Activated CD8-positive, alpha-beta T cell treated with anti-CD3 and anti-CD28 coated beads for 36 hours (primary cell): ENCODE results near the gene EMC8. TPM values are rescaled to one million over a fixed set of nuclear protein-coding genes. Genes with fewer than 3 reads are reported as not detected.
"Not testable (repeated sequence)": the region's sequence is repeated elsewhere in the genome, so short reads cannot be mapped to it uniquely, and the experiment has no call there.

ENCODE experiments used
- ATAC-seq: fragments of 200-7000 bp; cut with Tn5 transposase; one replicate; pipeline ENCODE4 v1.10.0; 2021; ENCODE audit warnings: mild to moderate bottlenecking, moderate library complexity
- CTCF ChIA-PET: fragments of 350-600 bp; sonication (Branson Sonifier 250); formaldehyde crosslinking; loops from one replicate; lab custom pipeline; 2021; ENCODE audit warnings: antibody characterized with exemption; lab: Charles Lee
- POLR2A ChIA-PET: fragments of 350-600 bp; sonication (Branson Sonifier 250); formaldehyde crosslinking; loops from one replicate; lab custom pipeline; 2021; ENCODE audit warnings: antibody characterized with exemption; lab: Charles Lee
- DNase-seq: peaks from one replicate; pipeline ENCODE4 v3.0.0-alpha.2; 2020
- H3K27ac Mint-ChIP-seq: one replicate; pipeline ENCODE4 v1.8.0; 2021; ENCODE audit warnings: mild to moderate bottlenecking, mixed read lengths
- H3K27me3 Mint-ChIP-seq: one replicate; pipeline ENCODE4 v1.8.0; 2021; ENCODE audit warnings: mixed read lengths
- H3K36me3 Mint-ChIP-seq: one replicate; pipeline ENCODE4 v1.8.0; 2021; ENCODE audit warnings: low read depth, mixed read lengths
- H3K4me1 Mint-ChIP-seq: one replicate; pipeline ENCODE4 v1.8.0; 2021; ENCODE audit warnings: low read depth, mixed read lengths
- H3K4me3 Mint-ChIP-seq: one replicate; pipeline ENCODE4 v1.8.0; 2021; ENCODE audit warnings: mild to moderate bottlenecking, moderate library complexity, mixed read lengths
- H3K9me3 Mint-ChIP-seq: one replicate; pipeline ENCODE4 v1.8.0; 2021; ENCODE audit warnings: mixed read lengths
- CTCF ChIP-seq: fragments of 200-600 bp; IDR thresholded peaks from one replicate; pipeline ENCODE4 v1.8.0; 2022; ENCODE audit warnings: antibody characterized with exemption, mild to moderate bottlenecking
- intact Hi-C: fragments of 100-400 bp; cut with micrococcal nuclease; formaldehyde crosslinking; loops from one replicate; pipeline ENCODE4 v1.10.0; 2022
- total RNA-seq, 2 experiments: library from RNA; stranded (reverse); gene quantifications; one replicate each; pipeline ENCODE4 v1.2.3, GENCODE V29; 2021

Gene EMC8
- total RNA-seq, 2 experiments from 2014 or later, result 32.4 to 38.6 TPM

GRCh38 chr16:85838876-85839585 is 39.7 kb upstream of the EMC8 start:
- no peak for TF ChIP-seq CTCF
- intact Hi-C loops, result no loop called here
- ChIA-PET CTCF (interaction anchor here (1.1 to 1.5 kb wide), 3 partner anchors 17 to 20 kb away, joined by 3 to 4 read pairs (median 3); no protein-coding TSS in a partner anchor), POLR2A (no interaction called here)
- no peak overlapping the region for H3K27ac Mint-ChIP-seq
- no peaks in the 10 kb centered on the region for H3K4me1 Mint-ChIP-seq
- no peak overlapping the region for H3K4me3 Mint-ChIP-seq
- no peak for ATAC-seq
- no peak for DNase-seq
- no peaks in the 10 kb centered on the region for H3K9me3 Mint-ChIP-seq
- H3K36me3 Mint-ChIP-seq, result no peaks in the 10 kb centered on the region
- peaks cover 13% of the 10 kb centered on the region for H3K27me3 Mint-ChIP-seq

GRCh38 chr16:85838381-85838780 is 39.0 kb upstream of the EMC8 start:
- intact Hi-C loops, result no loop called here
- DNase-seq (no peak), ATAC-seq (no peak)
- Mint-ChIP-seq H3K9me3 (peaks cover 2% of the 10 kb centered on the region), H3K36me3 (no peaks in the 10 kb centered on the region), H3K4me3 (no peak overlapping the region), H3K4me1 (no peaks in the 10 kb centered on the region), H3K27ac (no peak overlapping the region), H3K27me3 (peaks cover 16% of the 10 kb centered on the region)
- no peak for TF ChIP-seq CTCF
- CTCF ChIA-PET, result interaction anchor here (1.1 to 1.5 kb wide), 3 partner anchors 17 to 19 kb away, joined by 3 to 4 read pairs (median 3); no protein-coding TSS in a partner anchor
- POLR2A ChIA-PET, result no interaction called here

GRCh38 chr16:85837654-85838053 is 38.3 kb upstream of the EMC8 start:
- H3K9me3 Mint-ChIP-seq, H3K36me3 Mint-ChIP-seq, ATAC-seq, intact Hi-C loops, H3K27ac Mint-ChIP-seq, H3K4me1 Mint-ChIP-seq, DNase-seq, H3K4me3 Mint-ChIP-seq: not testable (repeated sequence)
- peaks cover 24% of the 10 kb centered on the region for H3K27me3 Mint-ChIP-seq
- ChIA-PET POLR2A (interaction anchor here (0.5 kb wide), 1 partner anchor 9 kb away, joined by 3 read pairs; no protein-coding TSS in a partner anchor), CTCF (interaction anchor here (1.1 to 1.6 kb wide), 5 partner anchors 16 to 65 kb away, joined by 3 to 9 read pairs (median 3); no protein-coding TSS in a partner anchor)

GRCh38 chr16:85836706-85837582 is 37.6 kb upstream of the EMC8 start:
- no peaks in the 10 kb centered on the region for H3K36me3 Mint-ChIP-seq
- CTCF ChIA-PET, result interaction anchor here (1.1 to 1.6 kb wide), 5 partner anchors 11 to 66 kb away, joined by 3 to 9 read pairs (median 3); no protein-coding TSS in a partner anchor
- POLR2A ChIA-PET, result interaction anchor here (0.5 to 0.6 kb wide), 2 partner anchors 8 to 255 kb away, joined by 3 to 5 read pairs; no protein-coding TSS in a partner anchor
- H3K9me3 Mint-ChIP-seq, result peaks cover 2% of the 10 kb centered on the region
- H3K4me3 Mint-ChIP-seq, result no peak overlapping the region
- DNase-seq (no peak), ATAC-seq (no peak)
- TF ChIP-seq CTCF, result no peak
- peaks cover 27% of the 10 kb centered on the region for H3K27me3 Mint-ChIP-seq
- no peak overlapping the region for H3K27ac Mint-ChIP-seq
- intact Hi-C loops, result no loop called here
- H3K4me1 Mint-ChIP-seq, result no peaks in the 10 kb centered on the region

- CTCF ChIA-PET, result interaction anchor here (1.1 to 1.6 kb wide), 3 partner anchors 12 to 64 kb away, joined by 3 to 9 read pairs (median 3); no protein-coding TSS in a partner anchor
- peaks cover 34% of the 10 kb centered on the region for H3K27me3 Mint-ChIP-seq
- intact Hi-C loops, result no loop called here
- TF ChIP-seq CTCF, result no peak
- no peak overlapping the region for H3K4me3 Mint-ChIP-seq
- H3K4me1 Mint-ChIP-seq, result no peaks in the 10 kb centered on the region
- no peaks in the 10 kb centered on the region for H3K36me3 Mint-ChIP-seq
- POLR2A ChIA-PET, result no interaction called here
- H3K9me3 Mint-ChIP-seq, result peaks cover 2% of the 10 kb centered on the region
- ATAC-seq (no peak), DNase-seq (no peak)
- H3K27ac Mint-ChIP-seq, result no peak overlapping the region
Observed at GRCh38 chr16:85835956-85836705, 36.8 kb upstream of the EMC8 start.
